ENCODE results near the gene NOX4. TPM values are rescaled to one million over a fixed set of nuclear protein-coding genes. Genes with fewer than 3 reads are reported as not detected.
"Not testable (repeated sequence)": the region's sequence is repeated elsewhere in the genome, so short reads cannot be mapped to it uniquely, and the experiment has no call there.

The NOX4 gene
- total and polyA plus RNA-seq, 2 of the 8 experiments (the other 6 are each of a cell fraction or from before 2014, with no cell fraction given), result 2.0 to 2.3 TPM

DNA sequence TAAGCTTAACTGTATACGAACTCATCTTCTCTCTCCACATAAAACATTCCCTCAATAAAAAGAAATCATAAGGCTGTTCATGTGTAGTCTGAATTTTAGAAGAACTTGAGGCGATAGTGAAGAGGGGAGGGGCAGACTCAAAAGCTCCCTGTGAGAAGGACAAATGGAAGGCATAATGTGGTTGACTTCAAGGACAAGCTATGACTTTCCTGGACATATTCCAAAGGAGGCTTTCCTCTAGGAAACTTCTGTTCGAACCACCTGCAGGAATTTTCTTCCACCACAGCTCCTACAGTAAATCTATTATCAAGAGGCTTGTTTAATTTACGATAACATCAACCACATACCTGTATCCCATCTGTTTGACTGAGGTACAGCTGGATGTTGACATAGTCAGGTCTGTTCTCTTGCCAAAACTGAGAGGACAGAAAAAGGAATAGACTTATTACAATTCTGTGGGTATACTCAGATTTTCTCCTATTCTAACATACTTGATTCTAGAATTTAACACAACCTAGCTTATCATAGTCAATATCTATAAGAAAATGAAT is 154.0 kb downstream of the NOX4 start:
- H4K8ac ChIP-seq (ENCODE audit: extremely low read depth, insufficient read depth, low read length); H3K18ac ChIP-seq (ENCODE audit: extremely low read depth, low read length); H3K36me3 ChIP-seq (ENCODE audit: control insufficient read depth in 2 of 4, insufficient read depth in 4 of 4, low read length in 3 of 4); H3K27ac ChIP-seq (ENCODE audit: low read depth, low read length); DNase-seq (ENCODE audit: low read depth in 1 of 2, low spot score in 2 of 2); H3K23ac ChIP-seq (ENCODE audit: insufficient read length); H3K4ac ChIP-seq (replicated peaks; ENCODE audit: insufficient read length, low read depth, low read length); H2BK12ac ChIP-seq (ENCODE audit: low read depth, low read length); H3K79me2 ChIP-seq (ENCODE audit: control insufficient read depth in 1 of 2, insufficient read depth in 2 of 2, low read length in 2 of 2); POLR2A ChIA-PET (ENCODE audit: partially characterized antibody); H4K5ac ChIP-seq (ENCODE audit: insufficient read length, low read depth, low read length); H4K20me1 ChIP-seq (replicated peaks in 1 of 2; ENCODE audit: control insufficient read depth in 1 of 2, insufficient read depth in 2 of 2, low read length in 2 of 2); H3K79me1 ChIP-seq (ENCODE audit: low read depth, low read length); H2AK5ac ChIP-seq (ENCODE audit: low read depth, low read length); H2BK120ac ChIP-seq (replicated peaks; ENCODE audit: low read depth, low read length); H2BK15ac ChIP-seq (ENCODE audit: low read length); H3K27me3 ChIP-seq (replicated peaks in 1 of 4; ENCODE audit: control insufficient read depth in 3 of 4, extremely low read depth in 1 of 4, insufficient read depth in 3 of 4, low read length in 3 of 4); H3K9me3 ChIP-seq (ENCODE audit: insufficient read depth in 2 of 2, low read depth in 1 of 2, low read length in 1 of 2); H2BK20ac ChIP-seq (ENCODE audit: low read length); H3K14ac ChIP-seq (ENCODE audit: insufficient read length); H3K4me2 ChIP-seq (ENCODE audit: insufficient read depth in 1 of 2, low read depth in 2 of 2, low read length in 2 of 2); H3K4me1 ChIP-seq (replicated peaks in 1 of 4; ENCODE audit: control insufficient read depth in 3 of 4, insufficient read depth in 4 of 4, low read length in 3 of 4); H3K9ac ChIP-seq (replicated peaks in 1 of 4; ENCODE audit: extremely low read depth in 1 of 4, low read depth in 3 of 4, low read length in 3 of 4); H2BK5ac ChIP-seq (ENCODE audit: low read depth, low read length); H4K91ac ChIP-seq (replicated peaks; ENCODE audit: insufficient read length, low read length); H3K4me3 ChIP-seq (ENCODE audit: extremely low read depth in 1 of 4, insufficient read depth in 2 of 4, low read depth in 3 of 4, low read length in 4 of 4); H2AFZ ChIP-seq (ENCODE audit: low read length); H3K23me2 ChIP-seq (ENCODE audit: low read depth, low read length); H3K56ac ChIP-seq (replicated peaks; ENCODE audit: insufficient read length, low read depth, low read length): not testable (repeated sequence)
- FAIRE-seq, result peak; percentile 57
- WGBS, 2 experiments (ENCODE audit: extremely low coverage in 1 of 2, insufficient coverage in 1 of 2, insufficient read length in 1 of 2, insufficient replicate concordance in 2 of 2, low coverage in 1 of 2, low lambda C conversion rate in 2 of 2, missing lambda C conversion rate in 1 of 2), result 92% methylated on average over 4 of the region's 4 CpGs; no CpG with 5 or more reads in 1 of the 2 experiments
- CTCF ChIA-PET (ENCODE audit: partially characterized antibody), result interaction anchor here (0.7 kb wide), 1 partner anchor 72 kb away, joined by 3 read pairs; no protein-coding TSS in a partner anchor

Data from H1 (cell line).